Stimulated activated CD8-positive, alpha-beta memory T cell treated with anti-CD3 and anti-CD28 coated beads, Interleukin-15, amount 100 ng/mL, for 4 hours (primary cell): ENCODE data around the gene IFNG.
"Not testable (repeated sequence)": the region's sequence is repeated elsewhere in the genome, so short reads cannot be mapped to it uniquely, and the experiment has no call there.

Source experiments
- DNase-seq, 2 donors: peaks; one replicate each; pipeline ENCODE4 v3.0.0-alpha.2; 2020; ENCODE audit warnings: low read depth in 2 of 2

IFNG gene

DNA sequence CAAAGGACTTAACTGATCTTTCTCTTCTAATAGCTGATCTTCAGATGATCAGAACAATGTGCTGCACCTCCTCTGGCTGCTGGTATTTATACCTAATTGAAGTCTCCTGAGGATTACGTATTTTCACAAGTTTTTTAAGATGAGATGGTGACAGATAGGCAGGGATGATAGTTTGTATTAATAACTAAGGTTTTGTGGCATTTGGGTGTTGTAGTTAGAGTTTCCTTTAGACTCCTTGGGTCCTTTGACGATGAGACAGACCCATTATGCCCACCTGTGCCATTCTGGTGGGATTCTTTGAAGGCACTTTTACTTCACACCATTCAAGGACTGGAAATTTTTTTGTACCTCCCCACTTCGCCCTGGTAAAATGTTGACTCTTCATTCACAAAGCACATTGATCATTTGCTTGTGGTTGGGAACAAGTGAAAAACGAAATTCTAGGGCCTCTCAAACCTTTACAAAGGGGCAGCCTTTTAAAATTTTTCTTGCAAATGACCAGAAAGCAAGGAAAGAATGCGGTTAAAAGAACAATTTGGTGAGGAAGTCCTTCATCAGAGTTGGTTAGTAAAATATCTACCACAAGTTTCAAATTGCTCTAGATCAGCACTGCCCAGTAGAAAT is at the start of gene IFNG:
Gene IFNG (minus strand): TSS at position 60 of the 624 bp plus-strand sequence. CDS start 125 bp downstream, outside the sequence.
- DNase-seq = no peak

GRCh38 chr12:68209048-68209728 is 49.6 kb upstream of the IFNG start:
- not testable (repeated sequence) for DNase-seq

GRCh38 chr12:68207276-68207675 is 47.7 kb upstream of the IFNG start:
- DNase-seq = no peak

GRCh38 chr12:68206446-68206845 is 46.9 kb upstream of the IFNG start:
- no peak for DNase-seq

GRCh38 chr12:68203460-68203875 is 43.9 kb upstream of the IFNG start:
- DNase-seq = no peak

DNA sequence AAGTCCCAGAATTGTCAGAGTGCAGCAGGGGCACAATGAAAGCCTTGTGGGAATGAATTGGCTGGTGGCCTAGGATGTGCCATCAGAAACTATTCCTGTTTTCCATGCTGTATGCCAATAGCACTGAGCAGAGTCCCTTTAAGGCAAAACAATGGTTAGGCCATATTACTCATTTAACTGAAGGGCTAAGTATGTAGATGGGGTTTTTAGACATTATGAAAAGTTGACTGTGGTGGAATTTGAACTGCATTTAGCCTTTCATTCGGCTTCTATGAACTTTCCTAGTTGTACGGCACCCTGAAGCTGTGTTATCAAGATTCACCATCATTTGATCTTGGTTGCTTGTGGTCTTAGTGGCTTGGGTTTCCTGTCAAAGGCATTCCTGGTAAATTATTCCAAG is 41.3 kb upstream of the IFNG start:
- no peak for DNase-seq

GRCh38 chr12:68199127-68199526 is 39.6 kb upstream of the IFNG start:
- no peak for DNase-seq

- no peak for DNase-seq
Measured at GRCh38 chr12:68198507-68199086, 39.1 kb upstream of the IFNG start.

GRCh38 chr12:68190301-68190700 is 30.8 kb upstream of the IFNG start:
- no peak for DNase-seq

- peak in 1 of 2 donors; percentile 33 for DNase-seq
Measured at GRCh38 chr12:68189821-68190242, 30.3 kb upstream of the IFNG start.

DNA sequence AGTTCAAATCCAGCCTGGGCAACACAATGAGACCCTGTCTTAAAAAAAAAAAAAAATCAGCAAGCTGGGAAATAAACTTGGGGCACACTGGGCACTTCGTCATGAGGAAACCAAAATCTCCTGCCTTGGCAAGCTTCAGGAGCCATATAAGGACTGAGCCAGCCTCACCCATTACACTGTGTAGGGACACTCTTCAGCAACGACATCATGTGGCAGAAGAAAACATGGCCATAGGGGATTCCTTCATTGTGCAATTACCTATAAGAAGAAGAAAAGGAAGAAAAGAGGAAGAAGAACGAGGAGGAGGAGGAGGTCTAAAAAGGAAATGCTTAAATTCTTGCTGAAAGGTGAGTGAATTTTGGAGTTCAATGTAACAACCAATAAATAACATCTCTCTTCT is 26.1 kb upstream of the IFNG start:
- DNase-seq = no peak

- DNase-seq = no peak
Measured at GRCh38 chr12:68180792-68181744, 21.5 kb upstream of the IFNG start.

GRCh38 chr12:68178774-68179439 is 19.4 kb upstream of the IFNG start:
- DNase-seq = no peak

GRCh38 chr12:68178184-68178583 is 18.6 kb upstream of the IFNG start:
- no peak for DNase-seq

- no peak for DNase-seq
Measured at GRCh38 chr12:68177562-68177961, 18.0 kb upstream of the IFNG start.

DNA sequence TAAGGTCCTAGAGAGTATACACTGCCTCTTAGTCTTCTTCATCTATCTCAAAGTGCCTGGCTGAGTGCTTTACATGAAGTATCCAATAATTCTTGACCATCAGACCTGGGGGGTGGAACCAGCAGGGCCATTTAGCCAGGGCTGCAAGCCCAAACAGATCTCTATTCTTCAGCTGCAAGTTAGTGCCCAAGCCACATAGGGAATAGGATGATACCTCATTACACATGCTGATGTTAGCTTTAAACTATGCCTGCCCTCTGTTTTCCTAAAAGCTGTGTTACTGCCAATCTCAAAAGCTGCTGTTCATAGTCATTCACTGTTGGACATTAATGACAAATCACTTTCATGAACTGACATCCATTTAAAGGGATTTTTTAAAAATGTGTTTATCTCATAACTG is 16.7 kb upstream of the IFNG start:
- no peak for DNase-seq

- DNase-seq = peak; percentile 34 to 53
Measured at GRCh38 chr12:68175557-68176061, 16.1 kb upstream of the IFNG start.

DNA sequence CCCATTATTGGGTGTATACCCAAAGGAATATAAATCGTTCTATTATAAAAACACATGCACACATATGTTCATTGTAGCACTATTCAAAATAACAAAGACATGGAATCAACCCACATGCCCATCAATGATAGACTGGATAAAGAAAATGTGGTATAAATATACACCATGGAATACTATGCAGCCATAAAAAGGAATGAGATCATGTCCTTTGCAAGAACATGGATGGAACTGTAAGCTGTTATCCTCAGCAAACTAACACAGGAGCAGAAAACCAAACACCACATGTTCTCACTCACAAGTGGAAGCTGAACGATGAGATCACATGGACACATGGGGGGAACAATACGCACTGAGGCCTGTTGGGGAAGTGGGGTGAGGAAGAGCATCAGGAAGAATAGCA is 15.2 kb upstream of the IFNG start:
- not testable (repeated sequence) for DNase-seq

GRCh38 chr12:68173792-68174191 is 14.3 kb upstream of the IFNG start:
- DNase-seq = no peak

DNA sequence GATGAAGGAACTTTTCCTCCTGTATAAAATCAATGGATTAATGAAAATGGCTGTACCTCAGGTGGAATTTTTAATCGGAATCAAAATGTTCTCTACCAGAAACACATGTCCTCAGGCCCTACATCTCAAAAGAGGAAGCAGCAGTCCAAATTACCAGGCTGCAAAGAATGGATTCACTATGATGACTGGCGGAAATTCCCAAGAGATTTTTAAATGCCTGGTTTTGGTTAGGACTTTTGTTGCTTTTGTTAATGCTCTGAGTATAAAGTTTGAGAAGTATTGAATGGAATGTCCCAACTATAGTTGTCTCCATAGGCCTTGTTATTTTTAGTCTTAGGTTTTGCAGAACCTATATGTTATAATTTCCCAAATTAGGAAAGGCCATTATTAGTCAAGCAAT is 11.2 kb upstream of the IFNG start:
- DNase-seq = no peak

DNA sequence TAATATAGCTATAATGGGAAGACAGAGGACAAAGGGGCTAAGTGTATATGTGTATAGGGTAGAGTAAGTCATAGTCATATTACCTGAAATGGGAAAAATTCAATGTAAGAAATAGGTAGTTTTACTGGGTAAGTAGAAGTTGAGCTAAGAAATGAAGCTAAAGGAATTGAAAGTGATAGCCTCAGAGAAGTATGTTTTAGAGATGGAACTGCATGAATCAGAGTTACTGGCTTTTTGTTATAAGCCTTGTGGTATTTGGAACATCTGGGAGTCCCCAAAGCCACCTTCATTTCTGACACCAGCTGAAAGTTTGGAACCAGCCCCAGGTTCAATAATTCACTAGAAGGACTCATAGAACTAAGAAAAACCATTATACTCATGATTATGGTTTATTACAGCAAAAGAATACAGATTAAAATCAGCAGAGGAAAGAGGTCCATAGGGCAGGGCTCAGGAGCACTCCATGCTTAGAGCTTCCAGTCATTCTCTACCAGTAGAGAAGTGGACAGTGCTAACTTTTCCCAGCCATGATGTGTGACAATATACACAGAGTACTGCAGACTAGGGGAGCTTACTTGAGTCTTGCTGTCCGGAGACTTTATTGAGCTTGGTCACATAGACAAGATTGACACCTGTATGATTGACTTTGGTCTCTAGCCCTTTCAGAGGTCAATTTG is 9.8 kb upstream of the IFNG start:
- no peak for DNase-seq
